HG03378 (cell line): ENCODE measurements around the gene FIBCD1.
"Not testable (repeated sequence)": the region's sequence is repeated elsewhere in the genome, so short reads cannot be mapped to it uniquely, and the experiment has no call there.

ENCODE experiments used
- ATAC-seq: cut with Tn5 transposase; IDR thresholded peaks from one replicate; pipeline ENCODE4 v1.9.1; 2021; ENCODE audit warnings: mild to moderate bottlenecking, moderate library complexity; ENCODE audit not compliant: unreplicated experiment

Gene FIBCD1

DNA sequence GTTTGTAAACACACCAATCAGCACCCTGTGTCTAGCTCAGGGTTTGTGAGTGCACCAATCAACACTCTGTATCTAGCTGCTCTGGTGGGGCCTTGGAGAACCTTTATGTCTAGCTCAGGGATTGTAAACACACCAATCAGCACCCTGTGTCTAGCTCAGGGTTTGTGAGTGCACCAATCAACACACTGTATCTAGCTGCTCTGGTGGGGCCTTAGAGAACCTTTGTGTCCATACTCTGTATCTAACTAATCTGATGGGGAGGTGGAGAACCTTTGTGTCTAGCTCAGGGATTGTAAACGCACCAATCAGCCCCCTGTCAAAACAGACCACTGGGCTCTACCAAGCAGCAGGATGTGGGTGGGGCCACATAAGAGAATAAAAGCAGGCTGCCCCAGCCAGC, 28.4 kb downstream of the FIBCD1 start:
- not testable (repeated sequence) for ATAC-seq

DNA sequence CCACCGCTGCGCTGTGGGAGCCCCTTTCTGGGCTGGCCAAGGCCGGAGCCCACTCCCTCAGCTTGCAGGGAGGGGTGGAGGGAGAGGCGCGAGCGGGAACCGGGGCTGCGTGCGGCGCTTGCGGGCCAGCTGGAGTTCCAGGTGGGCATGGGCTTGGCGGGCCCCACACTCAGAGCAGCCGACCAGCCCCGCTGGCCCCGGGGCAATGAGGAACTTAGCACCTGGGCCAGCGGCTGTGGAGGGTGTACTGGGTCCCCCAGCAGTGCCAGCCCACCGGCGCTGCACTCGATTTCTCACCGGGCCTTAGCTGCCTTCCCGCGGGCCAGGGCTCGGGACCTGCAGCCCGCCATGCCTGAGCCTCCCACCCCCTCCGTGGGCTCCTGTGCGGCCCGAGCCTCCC, 29.0 kb downstream of the FIBCD1 start:
- ATAC-seq: not testable (repeated sequence)

DNA sequence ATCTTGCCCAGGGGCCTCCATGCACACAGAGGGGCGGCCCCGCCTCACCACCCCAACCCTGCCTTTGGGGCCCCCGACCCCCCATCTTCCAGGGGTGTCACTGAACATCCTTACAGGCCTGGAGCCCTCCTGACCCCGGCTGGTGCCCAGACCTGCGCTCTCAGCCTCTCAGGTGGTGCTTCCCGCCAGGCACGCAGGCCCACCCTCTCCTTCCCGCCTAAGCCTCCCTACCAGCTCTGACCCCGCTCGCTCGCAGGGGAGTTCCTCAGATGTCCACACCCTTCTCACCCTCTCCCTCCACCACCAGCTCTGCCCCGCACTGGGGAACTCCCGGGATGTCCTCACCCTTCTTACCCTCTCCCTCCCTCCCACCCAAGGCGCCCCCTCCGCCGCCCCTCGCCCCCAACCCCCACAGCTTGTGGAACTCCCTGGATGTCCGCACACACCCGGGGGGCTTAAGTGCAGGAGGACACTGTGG, 30.1 kb downstream of the FIBCD1 start:
- no peak for ATAC-seq

DNA sequence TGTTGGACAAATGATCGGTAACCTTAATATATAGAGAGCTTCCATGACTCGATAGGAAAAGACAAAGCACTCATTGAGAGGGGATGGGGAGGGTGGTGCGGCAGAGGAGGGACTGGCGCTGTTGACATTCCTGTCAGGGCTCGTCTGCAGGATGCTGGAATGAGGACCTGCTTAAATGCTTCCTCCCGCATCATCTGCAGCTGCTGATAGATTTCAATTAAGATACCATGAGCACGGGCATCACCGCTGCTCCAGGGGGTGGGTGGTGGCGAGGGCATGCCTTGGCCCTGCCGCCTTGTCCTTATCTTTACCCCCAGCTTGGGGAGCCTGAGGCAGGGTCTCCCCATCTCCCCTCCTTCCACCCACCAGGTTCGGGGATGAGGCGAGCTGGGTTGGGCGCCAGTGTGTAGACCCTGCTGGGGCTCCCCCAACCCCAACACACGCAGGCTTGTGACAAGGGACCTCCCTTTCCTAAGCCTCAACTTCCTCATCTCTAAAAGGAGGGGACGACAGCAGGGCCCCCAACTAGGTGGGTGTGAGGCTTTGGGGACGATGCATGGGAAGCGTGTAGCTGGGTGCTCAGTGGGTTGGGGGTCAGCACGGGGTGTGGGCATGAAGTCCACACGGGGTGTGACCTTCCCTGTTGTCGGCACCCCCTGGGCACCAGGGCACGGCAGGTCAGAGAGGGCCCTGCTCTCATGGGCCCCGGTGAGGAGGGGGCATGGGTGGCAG, 30.7 kb downstream of the FIBCD1 start:
- no peak for ATAC-seq

DNA sequence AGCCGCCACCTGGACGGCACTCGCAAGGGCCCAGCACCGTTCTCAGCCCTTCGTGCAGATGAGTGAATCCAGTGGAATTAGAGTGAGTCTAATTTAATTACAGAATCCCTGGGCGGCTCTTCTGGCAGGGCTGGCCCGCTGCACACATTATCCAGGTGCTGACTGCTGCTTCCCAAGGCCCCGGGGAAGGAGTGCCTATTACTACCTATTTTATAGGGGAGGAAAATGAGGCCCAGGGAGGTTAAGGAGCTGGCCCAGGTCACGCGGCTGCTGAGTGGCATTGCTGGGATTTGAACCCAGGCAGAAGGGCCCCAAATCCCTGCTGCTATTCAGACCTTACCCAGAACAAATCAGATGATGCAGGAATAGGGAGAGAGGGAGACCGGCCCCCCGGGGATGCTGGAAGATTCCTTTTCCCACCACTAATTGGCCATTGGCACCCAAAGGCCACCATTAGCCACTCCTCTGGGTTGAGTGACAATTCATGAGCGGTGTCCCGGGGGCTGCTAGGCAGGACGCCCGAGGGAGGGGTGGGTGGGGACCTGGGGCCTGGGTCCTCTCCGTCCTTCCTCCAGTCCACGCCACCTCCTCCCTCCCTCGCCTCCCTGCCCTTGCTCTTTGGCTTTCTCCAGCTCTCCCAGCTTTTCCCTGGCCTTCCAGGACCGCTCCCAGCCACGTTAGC, 32.2 kb downstream of the FIBCD1 start:
- no peak for ATAC-seq

DNA sequence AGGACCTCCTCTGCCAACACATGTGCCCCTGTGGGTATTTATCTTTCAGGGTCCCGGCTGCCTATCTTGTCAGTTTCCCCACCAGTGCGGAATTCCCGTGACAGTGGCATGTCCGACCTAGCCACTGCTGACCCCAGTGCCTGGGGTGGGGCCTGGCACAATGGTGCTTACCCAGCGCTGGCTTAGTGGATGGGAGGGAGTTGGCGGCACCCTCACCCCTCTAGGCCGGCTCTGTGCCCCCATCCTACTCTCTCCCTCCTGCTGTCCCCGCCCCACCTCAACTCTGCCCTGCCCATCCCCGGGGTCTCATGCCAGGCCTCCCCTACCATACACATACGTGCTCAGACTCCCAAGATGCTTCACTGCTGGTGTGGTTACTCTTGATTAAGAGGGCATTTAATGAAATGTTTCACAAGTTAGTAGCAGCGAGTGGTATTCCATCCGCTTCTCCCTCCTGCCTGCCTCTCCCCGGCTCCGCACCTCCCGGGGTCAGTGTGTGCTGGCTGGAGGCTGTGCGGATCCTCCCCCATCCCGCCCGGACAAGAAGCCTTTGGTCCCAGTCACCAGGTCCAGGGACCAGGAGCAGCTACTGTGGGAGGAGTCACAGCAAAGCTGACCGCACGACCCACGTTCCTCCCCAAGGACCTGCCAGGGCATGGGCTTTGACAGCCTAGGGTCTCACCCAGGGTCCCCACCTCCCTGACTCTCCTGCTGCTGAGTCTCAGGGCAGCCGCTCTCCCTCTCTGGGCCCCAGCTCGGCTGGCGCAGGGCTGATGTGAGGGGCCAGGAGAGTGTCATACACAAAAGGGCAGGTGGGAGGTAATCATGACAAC, 32.9 kb downstream of the FIBCD1 start:
- ATAC-seq: no peak

DNA sequence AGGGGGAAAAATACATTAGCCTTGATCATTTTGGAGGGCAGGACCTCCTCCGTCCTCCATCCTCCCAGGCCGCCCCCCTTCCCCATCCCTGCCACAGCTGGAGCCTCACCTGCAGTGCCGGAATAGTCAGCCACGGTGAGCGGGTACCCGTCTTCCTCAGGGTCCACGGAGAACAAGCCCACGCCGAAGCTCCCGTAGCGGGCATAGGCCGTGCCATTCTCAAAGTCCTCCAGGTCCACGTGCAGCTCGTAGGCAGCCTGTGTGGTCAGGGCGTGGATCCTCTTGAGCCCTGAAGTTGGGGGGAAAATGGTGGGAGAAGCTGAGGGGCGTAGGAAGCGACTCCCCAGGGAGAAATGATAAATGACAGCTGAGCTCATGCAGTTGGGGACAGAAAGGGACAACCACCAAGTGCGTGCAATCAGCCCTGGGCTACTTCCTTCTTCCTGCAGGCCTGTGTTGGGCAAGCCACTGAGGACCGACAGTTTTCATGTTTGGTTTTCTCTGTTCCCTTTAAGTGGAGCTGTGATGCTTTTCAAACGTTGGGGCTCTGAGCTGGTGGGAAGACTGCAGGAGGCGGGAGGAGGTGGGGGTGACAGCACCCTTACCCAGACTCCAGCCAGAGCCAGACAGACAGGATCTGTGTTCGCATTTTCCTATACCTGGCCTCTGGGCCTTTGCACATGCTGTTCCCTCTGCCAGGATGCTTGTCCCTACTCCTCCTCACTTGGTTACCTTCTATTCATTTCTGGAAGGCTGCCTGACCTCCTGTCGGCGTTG, 33.7 kb downstream of the FIBCD1 start:
- no peak for ATAC-seq

DNA sequence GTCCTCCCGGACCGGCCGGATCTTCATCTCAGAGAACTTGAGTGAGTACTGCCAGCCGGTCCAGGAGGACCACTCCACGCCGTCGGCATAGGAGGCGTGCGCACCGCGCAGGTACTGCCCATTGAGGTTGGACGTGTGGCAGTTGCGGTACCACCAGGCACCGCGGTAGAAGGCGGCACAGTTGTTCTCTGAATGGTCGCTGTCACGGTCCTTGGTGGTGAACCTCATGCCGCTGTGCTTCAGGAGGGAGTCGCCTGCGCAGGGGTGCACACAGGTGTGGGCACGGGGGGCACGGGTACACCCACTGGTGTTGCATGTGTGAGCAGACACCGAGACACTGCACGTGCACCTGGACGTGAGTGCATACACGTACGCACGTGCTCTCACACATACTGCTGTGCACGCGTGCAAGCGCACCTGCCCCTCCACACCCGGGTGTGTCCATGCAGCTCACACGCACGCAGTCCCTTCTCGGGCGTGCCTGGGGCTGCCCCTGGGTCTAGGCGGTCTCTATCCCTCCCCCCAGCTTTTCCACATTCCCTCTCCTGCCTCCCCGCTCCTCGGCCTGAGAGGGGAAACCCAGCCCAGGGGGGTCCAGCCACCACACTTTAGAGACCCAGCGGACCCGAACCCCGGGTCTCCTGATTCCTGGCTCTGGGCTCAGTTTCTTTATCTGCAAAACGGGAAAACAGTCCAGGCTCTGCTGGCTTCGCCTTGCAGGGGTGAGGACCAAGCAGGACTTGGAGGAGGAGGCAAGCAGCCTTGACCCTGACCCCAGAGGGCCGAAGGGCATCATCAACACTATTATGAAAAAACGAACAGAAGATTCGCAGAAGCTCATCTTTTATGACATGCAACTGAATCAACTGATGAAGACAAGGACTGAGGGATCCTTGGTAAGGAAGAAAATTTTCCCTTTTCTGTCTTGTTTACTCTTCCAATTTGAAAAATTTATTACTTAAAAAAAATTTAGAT, 34.7 kb downstream of the FIBCD1 start:
- ATAC-seq: no peak

DNA sequence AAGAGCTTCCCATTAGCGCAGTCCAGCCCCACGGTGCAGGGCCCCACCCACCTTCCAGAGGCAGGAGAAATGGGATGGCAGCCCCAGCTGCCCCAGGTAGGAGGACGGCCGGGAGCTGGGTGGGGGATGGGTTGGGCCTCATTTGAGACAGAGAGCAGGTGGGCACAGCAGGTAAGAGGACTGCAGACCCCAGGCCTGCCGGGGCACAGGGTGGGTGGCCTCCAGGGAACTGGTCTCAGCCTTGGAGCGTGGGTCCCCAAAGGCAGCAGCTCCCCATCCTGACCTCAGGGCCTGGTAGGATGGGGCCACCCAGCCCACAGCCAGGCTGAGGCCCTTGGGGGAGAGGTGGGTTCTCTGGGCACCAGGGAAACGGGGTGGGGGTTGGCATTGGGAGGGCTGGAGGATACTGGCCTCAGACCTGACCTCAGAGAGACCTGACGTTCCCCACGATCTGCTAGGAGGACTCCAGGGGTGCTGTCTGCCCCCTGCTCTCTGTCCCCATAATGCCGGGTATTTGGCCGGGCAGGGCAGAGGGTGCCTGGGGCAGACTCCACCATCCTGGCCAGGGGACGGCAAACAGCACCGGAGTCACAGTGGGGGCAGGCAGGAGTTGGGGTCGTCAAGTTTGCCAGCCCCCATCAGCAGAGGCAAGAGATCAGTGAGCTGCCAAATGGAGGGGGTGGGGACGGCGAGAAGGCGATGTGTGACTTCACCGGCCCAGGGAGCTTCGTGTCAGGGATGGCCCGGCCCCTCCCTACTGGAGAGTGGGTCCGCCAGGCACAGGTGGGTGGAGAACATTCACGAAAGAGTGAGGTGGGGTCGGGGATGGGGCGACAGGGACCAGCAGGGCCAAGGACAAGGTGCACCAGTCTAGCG, 35.6 kb downstream of the FIBCD1 start:
- no peak for ATAC-seq

DNA sequence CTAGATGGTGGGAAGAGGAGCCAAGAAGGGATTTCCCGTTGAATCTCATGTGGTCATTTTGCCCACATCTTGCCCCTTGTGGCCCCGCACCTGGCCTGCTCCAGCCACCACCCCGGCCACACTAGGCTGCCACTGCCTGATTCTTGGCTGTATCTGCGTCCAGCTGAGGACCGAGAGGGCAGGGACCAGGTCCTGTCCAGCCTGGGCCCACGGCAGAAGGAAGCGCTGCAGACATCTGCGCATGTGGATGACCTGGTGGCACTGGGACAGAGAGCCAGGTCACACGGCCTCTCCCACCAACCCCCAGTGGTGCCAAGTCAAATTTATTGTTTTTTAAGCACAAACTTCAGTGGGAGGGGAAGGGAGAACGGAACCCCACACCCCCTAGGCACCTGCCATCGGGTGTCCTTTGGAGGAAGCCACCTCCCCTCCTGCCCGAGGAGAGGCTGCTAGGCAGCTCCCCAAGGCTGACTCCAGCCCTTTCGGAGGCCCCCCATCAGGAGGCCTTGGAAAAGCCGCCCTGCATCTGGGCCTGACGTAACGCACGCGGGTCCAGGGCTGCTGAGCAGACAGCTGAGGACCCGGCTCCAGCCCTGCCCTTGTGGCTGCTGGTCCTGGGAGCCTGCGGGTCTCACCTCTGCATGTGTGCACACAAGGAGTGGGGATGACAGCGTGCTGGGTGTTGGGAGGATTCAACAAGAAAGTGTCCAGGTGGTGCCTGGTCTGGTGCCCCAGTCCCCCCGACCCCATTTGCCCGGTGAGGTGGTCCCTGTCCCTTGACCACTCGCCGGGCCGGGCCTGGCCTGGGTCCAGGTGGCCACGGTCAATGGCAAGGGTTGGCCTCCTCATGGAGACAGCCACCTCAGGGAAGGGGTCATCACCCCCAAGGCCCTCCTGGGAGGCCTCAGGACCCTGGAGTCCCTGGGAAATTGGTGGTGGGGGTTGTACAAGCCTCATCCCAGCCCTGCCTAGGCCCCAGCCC, 36.6 kb downstream of the FIBCD1 start:
- no peak for ATAC-seq

DNA sequence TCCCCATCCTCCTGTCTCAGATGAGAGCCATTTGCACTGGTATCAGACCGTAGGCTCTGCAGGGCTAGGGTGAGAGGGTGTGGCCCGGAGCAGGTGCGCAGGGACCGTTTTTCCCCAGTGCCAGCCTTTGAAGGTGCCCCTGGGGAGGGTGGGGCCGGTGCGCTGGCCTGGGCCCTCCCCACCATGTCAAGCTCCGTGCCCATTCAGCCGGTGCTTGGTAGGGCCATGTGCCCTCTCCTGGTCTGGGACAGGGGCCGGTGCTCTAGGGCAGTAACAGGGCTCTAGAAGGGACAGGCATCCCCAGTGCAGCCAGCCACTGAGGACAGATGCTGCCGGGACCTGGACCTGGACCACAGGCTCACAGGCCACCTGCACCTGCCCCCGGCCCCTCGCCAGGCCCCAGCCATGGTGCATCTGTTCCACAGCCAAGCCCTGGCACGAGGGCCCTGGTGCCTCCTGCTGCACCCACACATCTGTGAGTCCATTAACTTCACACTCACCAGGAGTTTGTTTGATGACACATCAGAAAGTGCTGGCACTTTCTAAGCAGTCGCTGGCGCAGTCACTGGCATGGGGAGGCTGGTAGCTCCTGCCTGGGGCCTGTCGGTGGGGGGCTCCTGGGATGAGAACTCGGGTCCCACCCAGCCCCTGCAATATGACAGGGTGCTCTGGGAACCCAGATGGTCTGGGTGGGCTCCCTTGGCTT, 37.4 kb downstream of the FIBCD1 start:
- ATAC-seq: no peak

DNA sequence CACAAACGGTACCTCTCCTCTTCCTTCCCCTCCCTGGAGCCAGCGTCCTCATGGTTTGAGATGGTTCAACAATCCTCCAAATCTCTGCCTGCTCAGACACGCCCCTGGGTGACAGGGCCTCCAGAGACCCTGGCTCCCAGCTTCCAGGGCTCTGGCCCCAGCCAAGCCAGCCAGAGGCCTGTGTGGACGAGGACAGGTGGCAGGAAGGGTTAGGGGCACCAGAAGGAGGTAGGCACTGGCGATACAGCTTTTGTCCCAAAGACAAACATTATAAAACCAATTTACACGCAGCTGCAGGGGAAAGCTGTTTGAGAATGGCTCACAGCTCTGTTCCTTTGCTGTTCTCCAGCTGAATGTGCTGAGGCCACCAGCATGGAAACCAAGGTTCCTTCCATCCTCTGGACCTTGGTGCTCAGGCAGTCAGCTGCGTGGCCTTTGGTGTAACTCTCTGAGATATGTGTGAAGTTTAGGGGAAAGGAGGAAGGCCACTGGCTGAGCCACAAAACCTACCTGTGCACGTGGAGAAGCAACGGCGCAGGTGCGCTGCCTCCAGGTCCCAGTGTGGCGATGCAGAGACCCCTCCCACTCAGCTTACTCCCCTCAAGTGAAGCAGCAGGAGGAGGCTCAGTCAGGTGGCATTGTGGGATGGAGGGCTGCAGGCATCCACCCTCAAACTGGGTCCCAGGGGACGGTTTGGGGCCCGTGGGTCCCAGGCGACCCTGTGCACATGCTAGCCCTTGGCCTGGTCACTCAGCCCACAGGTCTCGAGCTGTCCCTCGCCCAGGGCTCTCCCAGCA, 38.1 kb downstream of the FIBCD1 start:
- ATAC-seq: no peak

DNA sequence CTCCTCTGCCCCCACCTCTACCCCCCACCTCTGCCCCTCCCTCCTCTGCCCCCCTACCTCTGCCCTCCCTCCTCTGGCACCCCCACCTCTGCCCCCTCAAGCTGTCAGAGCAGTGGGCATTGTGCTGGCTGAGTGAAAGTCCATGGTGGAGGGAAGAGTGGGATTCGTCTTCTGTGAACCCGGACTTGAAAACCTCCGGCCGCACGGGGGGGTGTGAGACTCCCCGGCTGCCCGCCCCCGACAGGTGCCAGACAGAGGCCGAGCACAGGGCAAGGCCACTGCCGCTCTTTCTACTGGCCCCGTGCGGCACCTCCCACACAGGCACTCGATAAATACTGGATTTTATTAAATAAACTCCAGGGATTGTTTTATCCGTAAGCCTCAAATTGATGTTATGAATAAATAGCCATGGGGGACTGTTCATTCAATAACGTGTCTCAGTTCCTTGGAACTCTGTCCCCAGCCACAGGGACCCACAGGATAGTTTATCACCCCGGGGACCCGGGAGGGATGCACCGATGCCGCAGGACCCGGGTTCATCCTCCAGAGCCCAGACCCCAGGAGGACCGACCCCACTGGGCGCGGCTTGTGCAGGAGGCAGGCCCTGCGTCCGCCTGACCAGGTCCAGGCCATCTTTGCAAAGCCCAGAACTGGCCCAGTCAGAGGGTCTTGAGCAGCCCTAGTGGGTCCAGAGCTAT, 39.8 kb downstream of the FIBCD1 start:
- ATAC-seq: no peak

DNA sequence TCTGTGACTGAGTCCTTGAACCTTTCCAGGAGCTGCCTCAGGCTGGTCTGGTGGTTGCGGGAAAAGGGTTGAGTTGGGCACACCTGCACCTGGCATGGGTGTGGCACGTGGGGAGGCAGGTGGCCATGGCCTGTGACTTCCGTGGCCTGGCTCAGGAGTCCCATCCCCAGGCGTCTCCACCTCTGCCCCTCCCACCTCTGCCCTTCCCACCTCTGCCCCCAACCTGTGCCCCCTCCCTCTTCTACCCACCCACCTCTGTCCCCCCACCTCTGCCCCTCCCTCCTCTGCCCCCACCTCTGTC, 40.5 kb downstream of the FIBCD1 start:
- no peak for ATAC-seq

DNA sequence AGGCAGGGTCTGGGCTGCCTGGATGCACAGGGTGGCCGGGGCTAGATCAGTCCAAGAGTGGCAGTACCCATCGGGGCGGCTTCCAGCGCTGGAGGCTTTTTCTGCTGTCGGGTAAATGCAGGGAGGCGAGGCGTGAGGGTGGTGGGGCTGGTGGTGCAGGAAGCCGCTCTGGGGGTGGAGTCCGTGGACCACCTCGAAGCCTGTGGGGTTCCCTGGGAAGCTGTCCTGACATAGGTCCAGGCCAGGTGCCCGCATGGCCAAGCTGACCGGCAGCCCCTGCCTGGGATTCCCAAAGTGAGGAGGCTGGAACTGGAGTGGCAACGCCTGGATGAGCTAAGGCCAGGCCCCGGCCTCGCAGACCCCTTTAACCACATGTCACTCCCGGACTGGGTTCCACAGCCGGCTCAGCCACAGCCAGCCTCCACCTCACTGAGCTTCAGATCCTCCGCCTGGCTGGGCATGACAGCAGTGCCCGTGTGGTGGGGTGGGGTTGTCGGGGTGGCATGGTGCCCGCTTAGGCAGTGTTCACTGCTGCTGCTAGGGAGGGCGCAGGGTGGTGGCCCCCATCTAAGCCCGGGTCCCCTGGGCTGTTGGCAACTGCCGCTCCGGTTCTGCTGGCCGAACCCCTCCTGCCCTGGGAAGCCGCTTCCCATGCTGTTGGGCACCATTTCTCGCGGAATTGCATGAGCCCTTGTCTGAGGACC, 41.0 kb downstream of the FIBCD1 start:
- no peak for ATAC-seq
